Body of pancreas (tissue), 4 donors: Measurements from ENCODE around the gene RASA2. TPM values are rescaled to one million over a fixed set of nuclear protein-coding genes. Genes with fewer than 3 reads are reported as not detected.

Experiments
- ATAC-seq: fragments of 150-250 bp; one replicate; pipeline ENCODE4 v1.9.1; 2016
- DNase-seq, 4 donors: peaks; one replicate each; pipeline ENCODE4 v3.0.0-alpha.2; 2019
- H3K27ac ChIP-seq, 4 donors: fragments of 200-600 bp; sonication (generic); 1 replicate in 3 of 4; 2 replicates in 1 of 4; pipeline versions ENCODE4 v1.5.1 to v1.6.1; 2016 to 2019; ENCODE audit warnings: mild to moderate bottlenecking in 1 of 4, mixed read lengths in 1 of 4, moderate library complexity in 1 of 4
- H3K27me3 ChIP-seq, 2 donors: fragments of 200-600 bp; sonication (generic); one replicate each; pipeline ENCODE4 v1.6.0; 2016; ENCODE audit warnings: mild to moderate bottlenecking in 1 of 2
- H3K36me3 ChIP-seq, 2 donors: fragments of 200-600 bp; sonication (generic); replicated peaks in 1 of 2; 2 replicates each; pipeline ENCODE4 v1.5.1; 2016; ENCODE audit warnings: low read depth in 2 of 2; ENCODE audit not compliant: insufficient read depth in 1 of 2
- H3K4me1 ChIP-seq: fragments of 200-600 bp; sonication (generic); one replicate; pipeline ENCODE4 v1.6.0; 2016
- H3K4me3 ChIP-seq, 2 donors: fragments of 200-600 bp; sonication (generic); 1 replicate in 1 of 2; 2 replicates in 1 of 2; pipeline ENCODE4 v1.5.1; 2016 to 2019
- H3K9me3 ChIP-seq, 3 donors: fragments of 200-600 bp; sonication (generic); 1 replicate in 2 of 3; 2 replicates in 1 of 3; pipeline ENCODE4 v1.5.1; 2016
- POLR2A ChIP-seq, 3 donors: fragments of 450-650 bp; IDR thresholded peaks; one replicate each; pipeline ENCODE4 v1.6.1; 2016; ENCODE audit warnings: antibody characterized with exemption in 3 of 3, mild to moderate bottlenecking in 2 of 3
- WGBS, 2 donors: methylation state at CpG; one replicate each; pipeline ENCODE4 v1.1.5; 2017; 5-methylcytosine and 5-hydroxymethylcytosine counted together
- intact Hi-C: fragments of 100-400 bp; cut with DNase I; formaldehyde crosslinking; loops from one replicate; pipeline ENCODE4 v1.15.1; 2023
- total RNA-seq, 2 donors: library from RNA; depleted of rRNA; stranded (reverse); fragments of >200 nt; gene quantifications; one replicate each; pipeline ENCODE4 v1.1.0, GENCODE V29; 2016
- TF ChIP-seq, protein P1 (sequence below), 7 experiments: fragments of 450-650 bp in 4 of 7; fragments of 200-600 bp in 3 of 7; sonication (generic) in 3 of 7; IDR thresholded peaks; one replicate each; pipeline ENCODE4 v1.5.1; 2016 to 2019; ENCODE audit warnings: antibody characterized with exemption in 7 of 7

RASA2 gene
- total RNA-seq, 2 donors from 2014 or later: 6.9 to 19.2 TPM

DNA sequence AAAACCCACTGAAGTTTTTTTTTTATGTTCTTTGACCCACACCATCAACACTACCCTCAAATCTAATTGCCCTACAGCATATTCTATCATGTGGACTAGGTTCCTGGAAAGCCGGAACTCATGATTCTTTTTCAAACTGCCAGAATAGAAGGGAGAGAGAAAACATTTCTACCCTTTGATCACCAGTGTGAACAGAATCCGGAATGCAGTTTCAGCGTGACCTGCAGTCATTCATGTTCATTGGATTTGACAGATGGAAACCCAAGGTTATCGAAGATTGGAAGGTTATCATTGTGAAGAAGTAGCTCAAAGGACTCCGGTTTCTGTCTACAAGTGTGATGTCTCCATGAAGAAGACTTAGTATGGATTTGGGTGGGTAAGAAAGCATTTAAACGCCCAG is 39.4 kb upstream of the RASA2 start:
- H3K27ac ChIP-seq: no peak overlapping the region
- 87% methylated on average over 6 of the region's 6 CpGs for WGBS, 2 donors
- intact Hi-C loops: no loop called here

DNA sequence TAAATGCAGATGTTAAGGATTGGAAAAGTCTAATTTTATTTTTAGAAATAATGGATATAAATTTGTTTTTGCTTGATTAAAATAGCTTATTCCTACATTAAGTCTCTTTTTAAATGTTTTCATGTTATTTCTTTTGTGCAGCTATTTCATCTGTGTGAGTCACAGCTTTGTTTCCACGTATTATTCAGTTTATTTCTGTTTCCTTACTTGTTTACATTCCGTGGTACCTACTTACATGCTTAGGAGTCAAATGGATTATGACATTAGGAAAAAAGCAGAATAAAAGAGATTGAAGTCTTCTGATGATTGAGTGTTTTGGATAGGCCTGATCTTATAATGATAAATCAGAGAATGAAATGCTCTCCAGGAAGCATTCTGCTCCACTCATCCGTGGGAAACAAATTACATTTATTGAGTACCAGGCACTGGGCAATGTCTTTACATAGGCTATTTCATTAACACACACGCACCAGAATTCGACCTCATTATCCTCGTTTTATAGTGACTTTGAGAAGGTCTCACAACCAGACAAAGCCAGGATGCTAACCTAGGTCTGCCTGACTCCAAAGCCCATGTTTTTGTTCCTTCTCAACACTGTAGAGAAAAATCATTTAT is 38.1 kb upstream of the RASA2 start:
- H3K27me3 ChIP-seq: no peaks in the 10 kb centered on the region
- peaks cover 0 to 22% of the 10 kb centered on the region in 2 donors for H3K36me3 ChIP-seq
- no peak overlapping the region for H3K4me3 ChIP-seq
- 79 to 85% methylated on average over 6 of the region's 6 CpGs for WGBS, 2 donors
- intact Hi-C loops: no loop called here
- no peak overlapping the region for H3K27ac ChIP-seq
- no peaks in the 10 kb centered on the region for H3K4me1 ChIP-seq
- no peaks in the 10 kb centered on the region for H3K9me3 ChIP-seq
- TF ChIP-seq POLR2A (IDR thresholded peaks at IDR 0.05): no peak
- TF ChIP-seq, protein P1, sequence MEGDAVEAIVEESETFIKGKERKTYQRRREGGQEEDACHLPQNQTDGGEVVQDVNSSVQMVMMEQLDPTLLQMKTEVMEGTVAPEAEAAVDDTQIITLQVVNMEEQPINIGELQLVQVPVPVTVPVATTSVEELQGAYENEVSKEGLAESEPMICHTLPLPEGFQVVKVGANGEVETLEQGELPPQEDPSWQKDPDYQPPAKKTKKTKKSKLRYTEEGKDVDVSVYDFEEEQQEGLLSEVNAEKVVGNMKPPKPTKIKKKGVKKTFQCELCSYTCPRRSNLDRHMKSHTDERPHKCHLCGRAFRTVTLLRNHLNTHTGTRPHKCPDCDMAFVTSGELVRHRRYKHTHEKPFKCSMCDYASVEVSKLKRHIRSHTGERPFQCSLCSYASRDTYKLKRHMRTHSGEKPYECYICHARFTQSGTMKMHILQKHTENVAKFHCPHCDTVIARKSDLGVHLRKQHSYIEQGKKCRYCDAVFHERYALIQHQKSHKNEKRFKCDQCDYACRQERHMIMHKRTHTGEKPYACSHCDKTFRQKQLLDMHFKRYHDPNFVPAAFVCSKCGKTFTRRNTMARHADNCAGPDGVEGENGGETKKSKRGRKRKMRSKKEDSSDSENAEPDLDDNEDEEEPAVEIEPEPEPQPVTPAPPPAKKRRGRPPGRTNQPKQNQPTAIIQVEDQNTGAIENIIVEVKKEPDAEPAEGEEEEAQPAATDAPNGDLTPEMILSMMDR (IDR thresholded peaks at IDR 0.05): no peak
- DNase-seq: no peak
- ATAC-seq: no peak

More for the DNA sequence above, 39.4 kb upstream of the RASA2 start:
- H3K36me3 ChIP-seq: peaks cover 0 to 30% of the 10 kb centered on the region in 2 donors
- H3K4me3 ChIP-seq: no peak overlapping the region
- DNase-seq (no peak), ATAC-seq (no peak)
- no peaks in the 10 kb centered on the region for H3K9me3 ChIP-seq
- no peaks in the 10 kb centered on the region for H3K27me3 ChIP-seq
- no peaks in the 10 kb centered on the region for H3K4me1 ChIP-seq
- TF ChIP-seq, protein P1 (IDR thresholded peaks at IDR 0.05): no peak
- TF ChIP-seq POLR2A (IDR thresholded peaks at IDR 0.05): no peak

DNA sequence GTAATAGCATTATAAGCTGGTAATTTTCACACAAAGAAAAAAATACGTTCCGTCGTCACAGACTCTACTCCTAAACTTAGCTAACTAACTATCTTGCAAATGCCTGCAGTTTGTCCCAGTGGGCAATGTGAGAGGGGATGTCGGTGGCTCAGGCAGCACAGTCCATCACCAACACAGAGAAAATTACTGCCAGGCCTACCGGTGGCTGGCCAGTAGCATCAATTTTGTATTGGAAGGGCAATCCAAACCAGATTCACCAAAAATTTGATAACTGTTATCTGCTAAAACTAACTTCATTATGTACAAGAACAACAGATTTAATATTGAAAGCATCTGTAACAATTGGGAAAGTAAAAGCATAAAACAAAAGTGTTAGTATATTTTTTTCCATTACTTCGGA is 37.4 kb upstream of the RASA2 start:
- no peaks in the 10 kb centered on the region for H3K9me3 ChIP-seq
- H3K27ac ChIP-seq: no peak overlapping the region
- DNase-seq (no peak), ATAC-seq (no peak)
- WGBS, 2 donors: 81 to 85% methylated on average over 6 of the region's 6 CpGs
- H3K36me3 ChIP-seq: peaks cover 0 to 16% of the 10 kb centered on the region in 2 donors
- H3K4me1 ChIP-seq: no peaks in the 10 kb centered on the region
- TF ChIP-seq, protein P1 (IDR thresholded peaks at IDR 0.05): no peak
- TF ChIP-seq POLR2A (IDR thresholded peaks at IDR 0.05): no peak
- intact Hi-C loops: no loop called here
- no peak overlapping the region for H3K4me3 ChIP-seq
- no peaks in the 10 kb centered on the region for H3K27me3 ChIP-seq

DNA sequence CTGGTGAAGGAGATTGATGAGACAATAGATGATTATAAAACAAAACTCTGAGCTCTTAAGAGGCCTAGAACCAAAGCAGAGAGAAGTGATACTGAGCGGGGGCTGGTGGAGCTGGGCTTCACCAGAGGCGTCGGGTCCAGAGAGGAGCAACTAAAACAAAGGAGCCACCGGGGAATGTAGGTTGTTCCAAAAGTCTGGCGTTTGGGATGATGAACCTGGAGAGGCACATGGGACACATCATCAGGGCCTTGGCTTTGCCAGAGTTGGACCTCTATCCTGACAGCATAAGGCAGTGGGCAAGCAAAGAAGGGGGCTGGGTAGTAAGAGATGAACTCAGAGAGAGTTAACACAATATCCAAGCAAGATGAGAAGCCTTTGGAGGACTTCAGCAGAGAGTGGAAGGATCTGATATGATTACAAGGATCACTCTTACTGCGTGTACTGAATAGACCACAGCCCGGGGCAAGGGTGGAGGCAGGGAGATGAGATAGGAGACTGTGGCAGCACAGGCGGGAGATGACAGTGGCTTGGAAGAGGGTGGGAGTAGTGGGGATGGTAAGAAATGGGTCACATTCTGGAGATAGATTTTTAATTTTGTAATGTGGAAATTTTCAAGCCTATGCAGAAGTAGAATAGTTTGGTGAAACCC is 36.0 kb upstream of the RASA2 start:
- Histone ChIP-seq H3K4me1 (peaks cover 10% of the 10 kb centered on the region), H3K36me3 (peaks cover 0 to 5% of the 10 kb centered on the region in 2 donors), H3K27ac (no peak overlapping the region), H3K9me3 (no peaks in the 10 kb centered on the region), H3K4me3 (no peak overlapping the region), H3K27me3 (no peaks in the 10 kb centered on the region)
- intact Hi-C loops: loop anchor here (5.0 to 10.0 kb wide), 2 partner anchors 94 to 136 kb away; no protein-coding TSS in a partner anchor
- ATAC-seq (no peak), DNase-seq (no peak)
- WGBS, 2 donors: 49 to 53% methylated on average over 8 of the region's 8 CpGs
- TF ChIP-seq, protein P1 (IDR thresholded peaks at IDR 0.05): no peak
